Inferior parietal cortex (tissue), 1 donor: Measurements from ENCODE around the gene TSPAN14.
A peak's percentile ranks its signal among the peaks of the same experiment; 100 is the strongest.

Experiments used
- DNase-seq: peaks from one replicate; pipeline ENCODE4 v3.0.0-alpha.2; 2016; ENCODE audit errors: extremely low spot score

TSPAN14 gene

GRCh38 chr10:80487791-80488538, 33.9 kb downstream of the TSPAN14 start:
- DNase-seq = no peak

- no peak for DNase-seq
Measured at GRCh38 chr10:80488539-80489066, 34.5 kb downstream of the TSPAN14 start.

- no peak for DNase-seq
Measured at GRCh38 chr10:80489371-80490112, 35.4 kb downstream of the TSPAN14 start.

- DNase-seq = no peak
Measured at GRCh38 chr10:80491251-80492102, 37.4 kb downstream of the TSPAN14 start.

GRCh38 chr10:80492848-80493521, 38.9 kb downstream of the TSPAN14 start:
- DNase-seq = no peak

GRCh38 chr10:80493522-80494051, 39.5 kb downstream of the TSPAN14 start:
- no peak for DNase-seq

- no peak for DNase-seq
Measured at GRCh38 chr10:80496555-80497172, 42.6 kb downstream of the TSPAN14 start.

GRCh38 chr10:80497187-80498077, 43.3 kb downstream of the TSPAN14 start:
- DNase-seq = peak; percentile 34

- no peak for DNase-seq
Measured at GRCh38 chr10:80498078-80498832, 44.1 kb downstream of the TSPAN14 start.

GRCh38 chr10:80498833-80499741, 45.0 kb downstream of the TSPAN14 start:
- peak; percentile 50 for DNase-seq

- DNase-seq = no peak
Measured at GRCh38 chr10:80500572-80501380, 46.7 kb downstream of the TSPAN14 start.

GRCh38 chr10:80501381-80501912, 47.3 kb downstream of the TSPAN14 start:
- no peak for DNase-seq

- DNase-seq = no peak
Measured at GRCh38 chr10:80501913-80502521, 47.9 kb downstream of the TSPAN14 start.

- no peak for DNase-seq
Measured at GRCh38 chr10:80502621-80503583, 48.8 kb downstream of the TSPAN14 start.

GRCh38 chr10:80503584-80504157, 49.6 kb downstream of the TSPAN14 start:
- DNase-seq = no peak
